Suprapubic skin (tissue), 3 donors: Measurements from ENCODE around the gene ACSL6.

Experiments used
- CTCF ChIP-seq, 2 donors: fragments of 200-600 bp in 1 of 2; fragments of 450-650 bp in 1 of 2; sonication (generic) in 1 of 2; IDR thresholded peaks; one replicate each; pipeline ENCODE4 v1.5.1; 2016 to 2019; ENCODE audit warnings: antibody characterized with exemption in 2 of 2, mild to moderate bottlenecking in 1 of 2, moderate library complexity in 1 of 2
- EP300 ChIP-seq: sonication (generic); formaldehyde crosslinking; IDR thresholded peaks from one replicate; pipeline ENCODE4 v1.6.1; 2017; ENCODE audit warnings: antibody characterized with exemption
- POLR2A ChIP-seq, 2 donors: fragments of 450-650 bp; IDR thresholded peaks; one replicate each; pipeline ENCODE4 v1.6.1; 2017; ENCODE audit warnings: antibody characterized with exemption in 2 of 2, mild to moderate bottlenecking in 2 of 2, moderate library complexity in 2 of 2

DNA sequence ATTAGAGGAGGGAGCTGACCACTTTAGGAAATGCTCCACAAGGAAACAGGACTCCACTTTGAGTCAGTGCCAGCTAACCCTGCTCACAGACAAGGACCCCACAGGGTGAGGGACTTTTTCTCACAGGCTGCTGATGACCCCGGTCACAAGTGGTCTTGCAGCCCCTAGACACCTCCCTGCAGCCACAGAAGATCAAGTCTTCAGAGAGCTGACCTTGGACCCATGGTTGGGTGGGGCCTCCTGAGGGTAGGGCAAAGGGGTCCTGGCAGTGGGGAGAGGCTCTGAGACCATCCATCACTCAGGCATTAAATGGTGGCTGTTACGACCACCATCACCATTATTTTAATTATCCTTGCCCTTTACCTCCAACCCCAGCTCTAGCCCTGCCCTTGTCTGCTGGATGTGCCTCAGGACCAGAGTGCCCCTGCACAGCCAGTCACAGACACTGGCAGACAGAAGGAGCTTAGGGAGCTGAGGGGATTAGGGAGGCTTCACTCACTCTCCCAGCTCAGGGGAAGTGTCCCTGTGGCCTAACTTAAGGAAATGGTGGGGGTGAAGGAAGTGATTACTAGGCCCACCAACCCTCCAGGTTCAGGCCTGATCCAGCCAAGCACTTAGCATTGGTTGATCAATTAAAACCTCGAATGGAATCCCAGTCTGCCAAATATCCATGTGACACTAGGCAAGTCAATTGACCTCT is 1.6 kb downstream of the ACSL6 start:
- no peak for TF ChIP-seq CTCF (IDR thresholded peaks at IDR 0.05)
- no peak for TF ChIP-seq POLR2A (IDR thresholded peaks at IDR 0.05)
- no peak for TF ChIP-seq EP300
